ENCODE results near the gene NDUFB10. TPM values are rescaled to one million over a fixed set of nuclear protein-coding genes. Genes with fewer than 3 reads are reported as not detected.
A peak's percentile ranks its signal among the peaks of the same experiment; 100 is the strongest.

Gene NDUFB10
- total and polyA plus RNA-seq, 3 donors from 2014 or later: 127 to 211 (median 186) TPM

DNA sequence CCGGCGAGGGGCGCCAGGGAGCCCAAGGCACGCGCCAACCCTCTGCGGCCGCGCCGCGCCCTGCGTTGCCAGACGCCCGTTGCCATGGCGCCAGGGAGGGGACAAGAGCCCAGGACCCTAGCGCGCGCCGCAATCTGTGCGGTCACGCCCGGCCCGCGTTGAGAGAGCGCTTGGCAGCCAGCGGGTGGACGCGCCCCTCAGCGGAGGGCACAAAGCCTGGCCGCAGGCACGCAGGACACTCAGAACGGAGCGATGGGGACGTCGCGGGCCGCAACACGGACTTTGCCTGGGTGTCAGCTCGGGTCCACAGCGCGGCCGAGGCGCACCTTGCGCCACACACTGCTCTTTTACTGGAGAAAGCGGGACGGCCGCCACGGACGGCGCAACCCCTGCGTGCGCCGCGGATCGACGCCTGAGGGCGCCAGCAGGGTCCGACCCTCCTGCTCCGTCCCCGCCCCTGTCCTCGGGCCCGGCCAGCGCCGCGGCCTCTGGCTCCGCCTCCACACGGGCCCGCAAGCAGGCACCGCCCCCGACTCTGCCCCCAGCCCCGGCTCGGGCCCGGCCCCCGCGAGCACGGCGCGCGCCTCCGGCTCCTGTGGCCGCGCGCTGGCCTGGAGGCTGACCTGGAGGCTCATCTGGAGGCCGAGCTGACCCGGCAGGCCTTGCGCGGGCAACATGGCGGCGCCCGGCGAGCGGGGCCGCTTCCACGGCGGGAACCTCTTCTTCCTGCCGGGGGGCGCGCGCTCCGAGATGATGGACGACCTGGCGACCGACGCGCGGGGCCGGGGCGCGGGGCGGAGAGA is 24.4 kb downstream of the NDUFB10 start, which contains the start of gene GFER:
TSS of gene GFER (plus strand) at position 650 of the 803 bp plus-strand sequence. CDS start at position 676, 26 bp downstream.
- Histone ChIP-seq H3K4me1 (peaks cover 15% of the 10 kb centered on the region), H3K36me3 (ENCODE audit: low read depth, missing control alignments) (no peaks in the 10 kb centered on the region), H3K9me3 (no peaks in the 10 kb centered on the region), H3K27ac (peak within 1 kb of the TSS in 1 of 2 donors; percentile 64), H3K4me3 (peak within 1 kb of the TSS; percentile 77 to 79), H3K27me3 (no peaks in the 10 kb centered on the region)
- intact Hi-C loops (cut with DNase I; ENCODE audit: low total_unique reads): no loop called here
- no peak for TF ChIP-seq POLR2A (IDR thresholded peaks at IDR 0.05)
- TF ChIP-seq, protein P1, sequence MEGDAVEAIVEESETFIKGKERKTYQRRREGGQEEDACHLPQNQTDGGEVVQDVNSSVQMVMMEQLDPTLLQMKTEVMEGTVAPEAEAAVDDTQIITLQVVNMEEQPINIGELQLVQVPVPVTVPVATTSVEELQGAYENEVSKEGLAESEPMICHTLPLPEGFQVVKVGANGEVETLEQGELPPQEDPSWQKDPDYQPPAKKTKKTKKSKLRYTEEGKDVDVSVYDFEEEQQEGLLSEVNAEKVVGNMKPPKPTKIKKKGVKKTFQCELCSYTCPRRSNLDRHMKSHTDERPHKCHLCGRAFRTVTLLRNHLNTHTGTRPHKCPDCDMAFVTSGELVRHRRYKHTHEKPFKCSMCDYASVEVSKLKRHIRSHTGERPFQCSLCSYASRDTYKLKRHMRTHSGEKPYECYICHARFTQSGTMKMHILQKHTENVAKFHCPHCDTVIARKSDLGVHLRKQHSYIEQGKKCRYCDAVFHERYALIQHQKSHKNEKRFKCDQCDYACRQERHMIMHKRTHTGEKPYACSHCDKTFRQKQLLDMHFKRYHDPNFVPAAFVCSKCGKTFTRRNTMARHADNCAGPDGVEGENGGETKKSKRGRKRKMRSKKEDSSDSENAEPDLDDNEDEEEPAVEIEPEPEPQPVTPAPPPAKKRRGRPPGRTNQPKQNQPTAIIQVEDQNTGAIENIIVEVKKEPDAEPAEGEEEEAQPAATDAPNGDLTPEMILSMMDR (IDR thresholded peaks at IDR 0.05): peak in 1 of 3 experiments; percentile 14
- 0 to 1% methylated on average over 1 to 97 of the region's 109 CpGs for WGBS, 2 donors
- DNase-seq: peak; percentile 91

DNA sequence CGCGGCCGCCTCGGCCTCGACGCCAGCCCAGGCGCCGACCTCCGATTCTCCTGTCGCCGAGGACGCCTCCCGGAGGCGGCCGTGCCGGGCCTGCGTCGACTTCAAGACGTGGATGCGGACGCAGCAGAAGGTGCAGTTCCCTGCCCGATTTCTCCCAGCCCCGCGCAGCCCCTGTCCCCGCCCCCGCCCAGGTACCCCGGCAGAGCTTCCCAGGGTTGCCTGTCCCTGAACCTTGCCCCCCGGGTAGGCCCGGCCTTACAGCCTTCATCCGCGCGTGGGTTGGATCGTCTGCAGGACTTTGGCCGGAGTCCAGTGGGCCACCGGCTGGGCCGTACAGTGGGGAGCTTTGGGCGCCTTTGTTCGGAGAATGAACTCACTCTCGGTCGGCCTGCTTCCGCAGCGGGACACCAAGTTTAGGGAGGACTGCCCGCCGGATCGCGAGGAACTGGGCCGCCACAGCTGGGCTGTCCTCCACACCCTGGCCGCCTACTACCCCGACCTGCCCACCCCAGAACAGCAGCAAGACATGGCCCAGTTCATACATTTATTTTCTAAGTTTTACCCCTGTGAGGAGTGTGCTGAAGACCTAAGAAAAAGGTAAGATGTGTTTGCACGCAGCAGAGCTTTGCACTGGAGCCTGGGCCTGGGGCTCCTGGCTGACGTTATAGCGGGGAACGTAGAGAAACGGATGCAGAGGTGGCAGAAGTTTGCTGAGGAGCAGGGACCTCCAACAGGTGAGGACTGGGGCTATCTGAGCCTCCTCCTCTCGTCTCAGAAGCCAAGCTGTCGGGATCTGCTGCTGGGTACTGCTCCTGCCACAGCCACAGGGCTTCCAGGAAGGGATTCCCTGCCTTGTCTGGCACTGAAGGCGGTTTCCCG is 25.2 kb downstream of the NDUFB10 start:
- no peak for TF ChIP-seq POLR2A (IDR thresholded peaks at IDR 0.05)
- H3K27me3 ChIP-seq: no peaks in the 10 kb centered on the region
- peaks cover 15% of the 10 kb centered on the region for H3K4me1 ChIP-seq
- DNase-seq: no peak
- peak overlapping the region; percentile 77 to 79 for H3K4me3 ChIP-seq
- no peaks in the 10 kb centered on the region for H3K36me3 ChIP-seq (ENCODE audit: low read depth, missing control alignments)
- intact Hi-C loops (cut with DNase I; ENCODE audit: low total_unique reads): no loop called here
- H3K9me3 ChIP-seq: no peaks in the 10 kb centered on the region
- WGBS, 2 donors: 7 to 17% methylated on average over 32 to 58 of the region's 58 CpGs
- peak overlapping the region in 1 of 2 donors; percentile 64 for H3K27ac ChIP-seq

DNA sequence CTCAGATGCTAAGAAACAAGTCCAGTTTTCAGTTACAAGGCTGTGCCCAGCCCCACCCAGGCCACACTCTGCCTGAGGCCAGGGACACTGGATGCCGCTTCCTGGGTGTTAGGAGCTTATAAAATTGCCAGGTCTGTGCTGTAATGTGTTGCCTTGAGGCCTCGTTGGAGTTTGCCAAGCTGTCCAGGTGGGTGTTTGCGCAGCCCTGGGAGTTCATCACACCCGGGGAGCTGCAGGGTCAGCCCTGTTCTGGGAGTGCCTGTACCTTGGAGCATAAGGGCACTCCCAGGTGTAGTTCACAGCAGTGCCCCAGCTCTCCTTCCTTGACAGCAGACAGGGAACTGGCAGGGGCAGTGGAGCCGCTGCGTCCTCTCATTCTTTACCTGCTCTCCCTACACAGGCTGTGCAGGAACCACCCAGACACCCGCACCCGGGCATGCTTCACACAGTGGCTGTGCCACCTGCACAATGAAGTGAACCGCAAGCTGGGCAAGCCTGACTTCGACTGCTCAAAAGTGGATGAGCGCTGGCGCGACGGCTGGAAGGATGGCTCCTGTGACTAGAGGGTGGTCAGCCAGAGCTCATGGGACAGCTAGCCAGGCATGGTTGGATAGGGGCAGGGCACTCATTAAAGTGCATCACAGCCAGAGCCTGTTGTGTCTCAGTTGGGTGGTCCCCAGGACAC is 26.3 kb downstream of the NDUFB10 start:
- Histone ChIP-seq H3K27me3 (no peaks in the 10 kb centered on the region), H3K9me3 (no peaks in the 10 kb centered on the region)

DNA sequence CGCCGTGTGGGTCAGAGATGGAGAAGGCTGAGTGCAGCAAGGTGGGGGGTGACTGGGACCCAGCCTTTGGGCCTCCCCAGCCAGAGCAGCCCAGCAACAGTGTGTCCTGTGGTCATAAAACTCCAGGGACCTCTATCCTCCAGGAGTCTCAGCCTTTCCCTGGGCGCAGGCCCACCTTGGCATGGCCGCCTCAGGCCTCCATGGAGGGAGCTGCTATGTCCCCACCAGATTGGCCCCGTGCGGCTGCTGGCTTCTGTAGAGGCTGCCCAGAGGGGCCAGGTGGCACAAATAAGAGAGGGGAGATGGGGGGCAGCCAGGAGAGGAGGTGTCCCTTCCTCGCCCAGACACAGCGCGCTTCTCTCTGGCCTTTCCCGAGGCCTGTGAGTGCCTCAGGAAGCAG is 27.9 kb downstream of the NDUFB10 start:
- Histone ChIP-seq H3K27ac (no peak overlapping the region), H3K27me3 (no peaks in the 10 kb centered on the region), H3K4me3 (no peak overlapping the region), H3K9me3 (no peaks in the 10 kb centered on the region), H3K36me3 (ENCODE audit: low read depth, missing control alignments) (no peaks in the 10 kb centered on the region), H3K4me1 (peaks cover 24% of the 10 kb centered on the region)
- no peak for DNase-seq
- TF ChIP-seq, protein P1 (IDR thresholded peaks at IDR 0.05): no peak
- TF ChIP-seq POLR2A (IDR thresholded peaks at IDR 0.05): no peak
- intact Hi-C loops (cut with DNase I; ENCODE audit: low total_unique reads): no loop called here
- 86% methylated on average over 10 of the region's 10 CpGs for WGBS, 2 donors

More for the DNA sequence above, 26.3 kb downstream of the NDUFB10 start:
- H3K4me1 ChIP-seq: peaks cover 19% of the 10 kb centered on the region
- intact Hi-C loops (cut with DNase I; ENCODE audit: low total_unique reads): no loop called here
- WGBS, 2 donors: 89 to 93% methylated on average over 5 to 14 of the region's 14 CpGs
- TF ChIP-seq, protein P1 (IDR thresholded peaks at IDR 0.05): no peak
- no peak for TF ChIP-seq POLR2A (IDR thresholded peaks at IDR 0.05)
- no peak for DNase-seq
- H3K4me3 ChIP-seq: no peak overlapping the region
- no peak overlapping the region for H3K27ac ChIP-seq
- no peaks in the 10 kb centered on the region for H3K36me3 ChIP-seq (ENCODE audit: low read depth, missing control alignments)

Measured in testis (tissue), 3 donors.